ENCODE data around the gene ZNF730.

- no peak for TF ChIP-seq CTCF (IDR thresholded peaks at IDR 0.05)
- no peak for TF ChIP-seq EZH2 (IDR thresholded peaks at IDR 0.05)
- no peak for TF ChIP-seq EZH2phosphoT487 (IDR thresholded peaks at IDR 0.05)
Measured at GRCh38 chr19:23183251-23183650, 66.4 kb downstream of the ZNF730 start.

Data from neural progenitor cell (in vitro differentiated cells).